IPS-15b (cell line): ENCODE results near the gene GPR68.
"Not testable (repeated sequence)": the region's sequence is repeated elsewhere in the genome, so short reads cannot be mapped to it uniquely, and the experiment has no call there.

Source experiments
- H3K27me3 ChIP-seq: one replicate; pipeline ENCODE4 v1.6.1; 2013; ENCODE audit warnings: low read length; ENCODE audit not compliant: control insufficient read depth, insufficient read depth
- H3K36me3 ChIP-seq: one replicate; pipeline ENCODE4 v1.6.1; 2013; ENCODE audit warnings: low read length; ENCODE audit not compliant: control insufficient read depth, insufficient read depth
- H3K4me1 ChIP-seq: one replicate; pipeline ENCODE4 v1.6.1; 2013; ENCODE audit warnings: mild to moderate bottlenecking, low read length; ENCODE audit not compliant: control insufficient read depth, insufficient read depth
- H3K4me3 ChIP-seq: one replicate; pipeline ENCODE4 v1.5.1; 2013; ENCODE audit warnings: low read depth, low read length
- H3K9ac ChIP-seq: one replicate; pipeline ENCODE4 v1.6.1; 2013; ENCODE audit warnings: low read depth, mild to moderate bottlenecking, low read length
- H3K9me3 ChIP-seq: one replicate; pipeline ENCODE4 v1.6.1; 2013; ENCODE audit warnings: mild to moderate bottlenecking, low read length; ENCODE audit not compliant: control insufficient read depth, insufficient read depth

GPR68 gene

DNA sequence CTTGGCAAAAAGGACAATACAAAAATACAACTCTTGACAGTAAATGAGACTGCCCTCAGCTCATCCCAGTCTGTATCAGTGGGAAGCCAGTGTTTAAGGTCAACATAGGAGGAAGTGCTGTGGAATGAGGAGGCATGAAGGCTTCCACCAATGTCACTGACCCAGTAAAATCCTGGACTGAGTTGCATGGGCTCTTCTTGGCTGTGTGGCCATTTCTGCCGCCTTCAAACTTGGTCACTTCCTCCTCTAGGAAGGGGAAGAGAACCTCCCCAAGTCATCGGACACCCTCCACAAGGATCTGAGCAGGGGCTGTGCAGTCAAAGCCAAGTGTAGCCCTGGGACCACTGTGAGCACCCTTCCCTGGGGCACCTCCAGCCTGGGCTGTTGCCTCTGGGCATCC is 11.9 kb downstream of the GPR68 start:
- no peak overlapping the region for H3K4me3 ChIP-seq
- peaks cover 6% of the 10 kb centered on the region for H3K4me1 ChIP-seq
- H3K9me3 ChIP-seq = no peaks in the 10 kb centered on the region
- H3K9ac ChIP-seq = no peak overlapping the region
- no peaks in the 10 kb centered on the region for H3K27me3 ChIP-seq
- peaks cover 4% of the 10 kb centered on the region for H3K36me3 ChIP-seq

DNA sequence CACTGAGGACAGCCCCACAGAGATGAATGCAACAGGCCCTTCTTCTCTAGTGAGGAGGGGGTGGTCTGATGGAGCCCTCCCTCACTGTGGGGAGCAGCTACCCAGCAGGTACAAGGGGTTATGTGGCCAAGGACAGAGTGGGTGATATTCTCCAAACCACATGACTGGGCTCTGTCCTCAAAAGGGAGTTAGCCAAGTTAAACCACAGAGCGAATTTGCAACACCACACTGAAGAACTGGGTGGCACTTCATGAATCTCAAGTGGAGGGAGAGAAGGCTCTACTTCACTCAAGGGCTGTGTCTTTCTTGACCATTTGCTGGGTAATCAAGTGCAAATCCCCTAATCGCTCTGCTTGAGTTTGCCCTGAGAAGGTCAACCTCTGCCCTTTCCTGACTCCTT is 12.5 kb downstream of the GPR68 start:
- H3K4me1 ChIP-seq = peaks cover 6% of the 10 kb centered on the region
- no peaks in the 10 kb centered on the region for H3K9me3 ChIP-seq
- peaks cover 4% of the 10 kb centered on the region for H3K36me3 ChIP-seq
- H3K27me3 ChIP-seq = no peaks in the 10 kb centered on the region
- H3K4me3 ChIP-seq = no peak overlapping the region
- no peak overlapping the region for H3K9ac ChIP-seq

DNA sequence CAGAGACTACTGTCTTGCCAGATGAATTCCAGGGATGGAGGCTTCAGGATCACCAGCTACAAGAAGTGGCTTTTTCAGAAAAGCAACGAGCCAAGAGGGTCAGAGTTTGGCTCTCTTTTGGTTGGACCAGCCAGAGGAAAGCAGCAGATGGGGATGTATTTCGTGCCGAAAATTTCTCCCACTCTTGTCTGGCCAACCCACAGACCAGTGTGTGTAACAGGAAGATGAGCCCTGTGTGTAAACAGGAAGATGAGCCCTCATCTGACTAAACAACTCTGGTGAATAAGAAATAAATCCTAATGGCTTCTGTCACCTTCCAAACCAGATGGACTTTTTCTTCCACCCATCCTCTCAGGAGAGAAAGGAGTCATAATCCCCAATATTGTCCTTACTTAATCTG is 13.1 kb downstream of the GPR68 start:
- Histone ChIP-seq H3K9ac (no peak overlapping the region), H3K4me3 (no peak overlapping the region), H3K4me1 (peaks cover 6% of the 10 kb centered on the region), H3K27me3 (no peaks in the 10 kb centered on the region), H3K9me3 (no peaks in the 10 kb centered on the region), H3K36me3 (peaks cover 4% of the 10 kb centered on the region)

DNA sequence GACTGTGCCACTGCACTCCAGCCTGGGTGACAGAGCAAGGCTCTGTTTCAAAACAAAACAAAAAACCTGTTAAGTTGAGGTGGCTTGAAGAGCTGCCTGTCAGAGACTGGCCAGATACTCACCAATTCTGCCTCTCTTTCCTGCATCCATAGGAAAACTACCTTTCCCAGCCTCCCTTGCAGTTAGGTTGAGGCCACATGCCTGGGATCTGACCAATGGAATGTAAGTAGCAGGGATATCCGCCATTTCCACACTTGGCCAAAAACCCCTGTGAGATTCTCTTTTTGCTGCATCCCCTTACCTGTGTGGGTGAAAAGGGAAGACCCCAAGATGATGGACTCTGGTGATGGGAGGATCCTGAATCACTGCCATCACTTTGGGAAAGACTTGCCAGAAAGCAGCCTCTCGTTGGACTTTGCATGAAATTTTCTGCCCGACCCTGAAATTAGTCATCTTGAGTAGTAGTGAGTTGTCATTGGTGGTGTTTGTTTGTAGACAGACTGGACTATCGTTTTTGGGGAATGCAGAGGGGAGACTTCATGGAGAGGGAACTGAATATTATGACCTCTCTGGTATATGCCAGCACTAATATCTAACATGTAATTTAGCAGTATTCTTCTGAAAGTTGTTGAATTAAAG is 14.0 kb downstream of the GPR68 start:
- Histone ChIP-seq H3K9me3 (no peaks in the 10 kb centered on the region), H3K36me3 (peaks cover 4% of the 10 kb centered on the region), H3K27me3 (no peaks in the 10 kb centered on the region), H3K4me1 (peaks cover 6% of the 10 kb centered on the region), H3K9ac (no peak overlapping the region), H3K4me3 (no peak overlapping the region)

DNA sequence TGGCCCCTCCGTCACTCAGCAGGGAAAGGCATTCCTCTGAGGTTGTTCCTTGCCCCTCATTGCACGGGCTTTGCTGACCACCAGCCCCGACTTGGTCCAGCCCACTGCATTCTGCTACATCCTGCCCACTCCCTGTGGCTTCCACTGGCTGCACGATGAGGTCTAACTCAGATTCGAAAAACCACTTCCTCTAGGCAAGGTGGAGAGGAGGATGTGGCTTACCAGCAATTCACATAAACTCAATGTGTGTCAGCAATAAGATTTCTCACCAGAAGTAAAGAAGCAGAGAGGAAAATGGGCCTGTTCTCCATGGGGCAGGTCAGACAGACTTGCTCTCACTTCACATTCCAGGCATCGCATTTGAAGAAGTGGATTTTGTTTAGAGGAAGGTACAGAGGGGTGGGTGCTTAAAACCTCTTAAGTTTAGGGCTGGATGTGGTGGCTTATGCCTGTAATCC is 14.7 kb downstream of the GPR68 start:
- Histone ChIP-seq H3K36me3 (peaks cover 4% of the 10 kb centered on the region), H3K27me3 (no peaks in the 10 kb centered on the region), H3K4me3 (no peak overlapping the region), H3K4me1 (peaks cover 6% of the 10 kb centered on the region), H3K9ac (no peak overlapping the region), H3K9me3 (no peaks in the 10 kb centered on the region)

DNA sequence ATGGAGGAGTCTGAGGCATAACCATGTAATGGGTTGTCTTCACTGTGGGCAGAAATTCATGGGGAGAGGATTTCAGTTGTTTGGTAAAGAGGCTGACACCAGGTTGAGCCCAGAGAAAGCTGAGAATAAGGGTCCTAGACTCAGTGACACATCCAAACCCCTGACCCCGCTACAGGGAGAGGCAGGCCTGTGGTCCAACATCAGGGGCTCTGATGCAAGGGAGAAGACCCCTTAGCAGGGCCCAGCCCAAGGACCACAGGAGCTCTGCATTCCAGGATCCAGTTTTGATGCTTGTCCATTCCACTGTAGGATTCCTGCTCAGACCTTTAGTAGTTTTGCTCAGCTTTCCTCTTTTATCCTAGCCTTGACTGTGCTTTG is 15.5 kb downstream of the GPR68 start:
- Histone ChIP-seq H3K4me1 (peaks cover 6% of the 10 kb centered on the region), H3K9me3 (no peaks in the 10 kb centered on the region), H3K9ac (no peak overlapping the region), H3K4me3 (no peak overlapping the region), H3K36me3 (peaks cover 4% of the 10 kb centered on the region), H3K27me3 (no peaks in the 10 kb centered on the region)

DNA sequence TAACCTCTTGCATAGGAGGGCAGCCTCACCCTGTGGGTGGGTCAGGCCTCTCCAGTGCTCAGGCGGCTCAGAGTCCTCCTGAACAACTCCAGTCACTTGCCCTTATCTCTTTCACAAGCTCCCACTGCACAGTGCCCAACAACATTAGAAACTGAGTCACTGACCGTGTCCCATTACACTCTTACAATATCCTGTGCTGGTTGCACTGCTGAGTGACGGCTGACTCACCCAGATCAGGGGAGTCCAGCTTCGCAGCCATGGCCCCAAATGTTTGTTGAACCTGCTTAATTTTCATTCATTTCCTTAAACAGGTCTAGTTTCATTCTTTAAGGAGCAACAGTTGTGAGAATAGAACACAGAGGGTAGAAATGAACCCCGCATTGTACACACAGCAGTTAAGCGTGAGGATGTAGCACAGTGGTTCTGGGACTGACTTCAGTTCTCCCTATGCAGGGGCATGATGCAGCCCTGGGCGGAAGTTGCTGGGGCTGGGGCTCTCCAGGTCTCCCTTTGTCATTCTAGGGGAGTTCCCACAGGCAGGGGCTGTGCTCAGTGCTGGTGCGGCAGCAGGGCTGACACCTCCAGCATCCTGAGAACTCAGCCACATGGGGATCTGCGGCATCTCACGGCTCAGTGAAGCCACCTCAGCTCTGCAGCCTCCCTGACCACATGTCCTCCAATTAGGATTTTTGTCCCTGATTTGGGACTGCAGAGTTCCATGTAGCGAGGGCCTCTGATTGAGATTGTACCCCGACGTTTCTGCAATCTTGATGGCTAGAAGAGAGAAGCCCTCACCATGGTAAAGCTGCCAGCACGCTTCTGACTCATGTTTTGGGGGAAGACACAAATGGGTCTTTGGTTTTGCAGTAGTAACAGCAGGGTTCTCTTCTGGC is 16.1 kb downstream of the GPR68 start:
- H3K36me3 ChIP-seq = peaks cover 4% of the 10 kb centered on the region
- no peaks in the 10 kb centered on the region for H3K9me3 ChIP-seq
- H3K4me1 ChIP-seq = peaks cover 6% of the 10 kb centered on the region
- H3K9ac ChIP-seq = no peak overlapping the region
- no peak overlapping the region for H3K4me3 ChIP-seq
- no peaks in the 10 kb centered on the region for H3K27me3 ChIP-seq

DNA sequence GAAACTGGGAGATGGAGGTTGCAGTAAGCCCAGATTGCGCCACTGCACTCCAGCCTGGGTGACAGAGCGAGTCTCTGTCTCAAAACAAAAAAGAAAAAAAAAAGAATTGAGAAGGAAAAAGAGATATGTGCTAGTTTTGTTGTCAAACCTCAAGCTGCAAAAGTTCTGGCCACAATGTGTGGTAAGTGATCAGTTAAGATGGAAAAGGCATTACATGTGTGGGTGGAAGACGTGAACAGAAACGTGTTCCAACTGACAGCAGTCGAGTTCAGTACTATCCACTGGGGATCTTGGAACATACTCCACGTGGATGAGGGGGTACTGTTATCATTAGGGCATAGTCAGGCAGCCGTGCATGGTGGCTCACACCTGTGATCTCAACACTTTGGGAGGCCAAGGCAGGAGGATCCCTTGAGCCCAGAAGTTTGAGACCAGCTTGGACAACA is 17.3 kb downstream of the GPR68 start:
- H3K9me3 ChIP-seq = no peaks in the 10 kb centered on the region
- H3K9ac ChIP-seq = no peak overlapping the region
- peaks cover 6% of the 10 kb centered on the region for H3K4me1 ChIP-seq
- H3K36me3 ChIP-seq = peaks cover 4% of the 10 kb centered on the region
- H3K27me3 ChIP-seq = no peaks in the 10 kb centered on the region
- no peak overlapping the region for H3K4me3 ChIP-seq

DNA sequence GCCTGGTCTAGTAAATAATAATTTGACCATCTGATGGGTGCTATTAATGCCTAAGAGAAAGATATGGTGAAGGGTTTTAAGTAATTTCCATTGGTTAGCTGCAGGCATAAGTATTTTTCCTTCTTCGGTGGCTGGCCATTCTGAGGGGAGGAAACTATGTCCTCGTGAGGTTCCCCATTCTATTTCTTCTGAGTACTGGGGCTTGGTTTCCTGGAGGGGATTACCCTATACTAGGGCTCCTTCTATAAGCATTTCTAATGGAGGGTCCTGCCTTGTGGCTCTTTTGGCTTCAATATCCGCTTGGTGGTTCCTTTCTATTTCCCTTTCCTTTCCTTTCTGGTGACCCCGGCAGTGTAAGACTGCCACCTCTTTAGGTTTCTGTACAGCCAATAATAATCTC is 18.1 kb downstream of the GPR68 start:
- H3K4me1 ChIP-seq, H3K36me3 ChIP-seq, H3K9ac ChIP-seq, H3K9me3 ChIP-seq, H3K4me3 ChIP-seq, H3K27me3 ChIP-seq: not testable (repeated sequence)

DNA sequence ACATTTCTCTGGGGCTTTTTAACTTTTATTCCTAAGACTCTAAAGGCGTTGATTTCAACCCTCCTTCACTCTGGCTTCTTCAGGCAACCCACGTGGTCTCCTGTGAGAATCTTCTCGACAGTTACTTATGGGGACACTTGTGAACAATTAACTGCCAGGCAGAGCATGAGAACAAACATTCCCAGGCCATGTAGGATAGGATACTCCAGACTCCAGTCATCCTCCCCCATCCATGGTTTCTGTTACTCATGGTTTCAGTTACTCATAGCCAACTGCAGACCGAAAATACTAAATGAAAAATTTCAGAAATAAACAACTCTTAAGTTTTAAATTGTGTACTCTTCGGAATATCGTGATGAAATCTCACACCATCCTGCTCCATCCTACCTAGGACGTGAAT is 19.5 kb downstream of the GPR68 start:
- peaks cover 6% of the 10 kb centered on the region for H3K4me1 ChIP-seq
- H3K27me3 ChIP-seq = no peaks in the 10 kb centered on the region
- H3K36me3 ChIP-seq = peaks cover 5% of the 10 kb centered on the region
- no peaks in the 10 kb centered on the region for H3K9me3 ChIP-seq
- no peak overlapping the region for H3K9ac ChIP-seq
- H3K4me3 ChIP-seq = no peak overlapping the region

DNA sequence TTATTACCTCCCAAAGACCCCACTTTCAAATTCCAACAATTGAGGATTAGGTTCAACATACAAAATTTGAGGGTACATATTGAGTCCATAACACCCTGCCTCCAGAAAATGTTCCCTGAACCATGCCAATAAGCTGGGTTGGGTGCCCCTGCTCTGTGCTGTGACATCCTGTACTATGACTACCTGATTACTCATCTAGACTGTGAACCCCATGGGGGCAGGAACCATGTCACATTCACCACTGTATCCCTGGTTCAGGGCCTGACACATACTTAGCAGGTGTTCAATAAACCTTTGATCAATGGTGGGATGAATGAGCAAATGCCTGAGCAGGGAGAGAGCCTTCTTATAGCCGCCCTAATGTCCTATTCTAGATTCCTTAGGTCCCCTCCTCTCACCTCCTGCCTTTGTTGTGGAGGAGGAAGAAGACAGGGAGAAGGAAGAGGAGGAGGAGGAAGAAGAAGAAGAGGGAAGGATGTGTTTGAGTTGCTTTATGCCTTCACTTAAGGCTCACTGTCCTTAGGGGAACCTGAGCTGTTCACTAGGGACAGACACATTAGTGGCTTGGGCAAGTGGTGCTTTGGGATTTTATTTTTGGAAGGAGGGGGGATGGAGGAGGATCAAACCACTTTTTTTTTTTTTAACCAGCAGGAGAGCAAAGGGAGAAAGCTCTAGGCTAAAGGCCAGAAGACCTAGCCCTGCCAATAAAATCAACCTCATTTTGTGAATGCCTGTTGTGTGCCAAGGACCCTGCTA is 21.3 kb downstream of the GPR68 start:
- Histone ChIP-seq H3K27me3 (no peaks in the 10 kb centered on the region), H3K9ac (no peak overlapping the region), H3K4me1 (peaks cover 1% of the 10 kb centered on the region), H3K36me3 (peaks cover 8% of the 10 kb centered on the region), H3K9me3 (no peaks in the 10 kb centered on the region), H3K4me3 (no peak overlapping the region)
